Medulla oblongata (tissue), 1 donor: ENCODE results near the gene ALS2.
"Not testable (repeated sequence)": the region's sequence is repeated elsewhere in the genome, so short reads cannot be mapped to it uniquely, and the experiment has no call there.

ENCODE experiments used
- DNase-seq: peaks from one replicate; pipeline ENCODE4 v3.0.0-alpha.2; 2015; ENCODE audit errors: extremely low spot score

Gene ALS2

GRCh38 chr2:201780674-201781493 lies at the start of gene ALS2:
Gene ALS2 (minus strand): TSS chr2:201780933. CDS start chr2:201768885, 12,048 bp downstream.
- peak; percentile 98 for DNase-seq

GRCh38 chr2:201828220-201828619 lies 47.5 kb upstream of the ALS2 start:
- DNase-seq, result no peak

- no peak for DNase-seq
These were observed 46.9 kb upstream of the ALS2 start for GRCh38 chr2:201827621-201828020.

GRCh38 chr2:201824212-201824611 lies 43.5 kb upstream of the ALS2 start:
- no peak for DNase-seq

- no peak for DNase-seq
These were observed 40.3 kb upstream of the ALS2 start for GRCh38 chr2:201821080-201821479.

GRCh38 chr2:201820383-201821007 lies 39.8 kb upstream of the ALS2 start:
- DNase-seq, result no peak

GRCh38 chr2:201816657-201817575 lies 36.2 kb upstream of the ALS2 start:
- DNase-seq, result no peak

GRCh38 chr2:201813996-201814760 lies 33.4 kb upstream of the ALS2 start:
- no peak for DNase-seq

- DNase-seq, result not testable (repeated sequence)
These were observed 29.9 kb upstream of the ALS2 start for GRCh38 chr2:201810604-201811003.

- no peak for DNase-seq
These were observed 28.9 kb upstream of the ALS2 start for GRCh38 chr2:201809633-201810032.

GRCh38 chr2:201808027-201808426 lies 27.3 kb upstream of the ALS2 start:
- DNase-seq, result no peak

GRCh38 chr2:201807452-201807999 lies 26.8 kb upstream of the ALS2 start:
- peak; percentile 10 for DNase-seq

- DNase-seq, result no peak
These were observed 25.9 kb upstream of the ALS2 start, which contains the start of gene CDK15 for GRCh38 chr2:201806442-201807170. Gene CDK15 (plus strand): TSS chr2:201806537. CDS start chr2:201806665, 128 bp downstream.

GRCh38 chr2:201798914-201799285 lies 18.2 kb upstream of the ALS2 start:
- DNase-seq, result not testable (repeated sequence)

GRCh38 chr2:201798252-201798913 lies 17.6 kb upstream of the ALS2 start:
- DNase-seq, result no peak

- no peak for DNase-seq
These were observed 16.6 kb upstream of the ALS2 start for GRCh38 chr2:201797175-201797840.

- DNase-seq, result no peak
These were observed 15.7 kb upstream of the ALS2 start for GRCh38 chr2:201796478-201796865.

GRCh38 chr2:201795607-201796477 lies 15.1 kb upstream of the ALS2 start:
- DNase-seq, result peak; percentile 54
